Hepatocyte (in vitro differentiated cells): ENCODE data around the gene MYO1D. TPM values are rescaled to one million over a fixed set of nuclear protein-coding genes. Genes with fewer than 3 reads are reported as not detected.

ENCODE experiments used
- DNase-seq: peaks from one replicate; pipeline ENCODE4 v3.0.0-alpha.2; 2016; ENCODE audit warnings: low spot score
- H2AFZ ChIP-seq: fragments of 200-600 bp; sonication (generic); 2 replicates; pipeline ENCODE4 v1.6.0; 2016; ENCODE audit warnings: antibody characterized with exemption, mild to moderate bottlenecking
- H3K27ac ChIP-seq: fragments of 200-600 bp; sonication (generic); 2 replicates; pipeline ENCODE4 v1.5.1; 2016; ENCODE audit warnings: mild to moderate bottlenecking
- H3K27me3 ChIP-seq: fragments of 200-600 bp; sonication (generic); 2 replicates; pipeline ENCODE4 v1.6.1; 2016
- H3K36me3 ChIP-seq: fragments of 200-600 bp; sonication (generic); replicated peaks from 2 replicates; pipeline ENCODE4 v1.5.1; 2016; ENCODE audit warnings: low read depth; ENCODE audit not compliant: insufficient read depth
- H3K4me1 ChIP-seq: fragments of 200-600 bp; sonication (generic); 2 replicates; pipeline ENCODE4 v1.5.1; 2016; ENCODE audit warnings: mild to moderate bottlenecking, moderate library complexity; ENCODE audit not compliant: insufficient read depth
- H3K4me2 ChIP-seq: fragments of 200-600 bp; sonication (generic); 2 replicates; pipeline ENCODE4 v1.6.0; 2016
- H3K4me3 ChIP-seq: fragments of 200-600 bp; sonication (generic); 2 replicates; pipeline ENCODE4 v1.5.1; 2016; ENCODE audit warnings: mild to moderate bottlenecking
- H3K79me2 ChIP-seq: fragments of 200-600 bp; sonication (generic); 2 replicates; pipeline ENCODE4 v1.6.0; 2017; ENCODE audit warnings: mild to moderate bottlenecking
- H3K9me2 ChIP-seq: fragments of 200-600 bp; sonication (generic); replicated peaks from 2 replicates; pipeline ENCODE4 v1.6.0; 2017; ENCODE audit warnings: mild to moderate bottlenecking; ENCODE audit not compliant: insufficient read depth
- H3K9me3 ChIP-seq: fragments of 200-600 bp; sonication (generic); 2 replicates; pipeline ENCODE4 v1.5.1; 2016; ENCODE audit warnings: low read depth, mild to moderate bottlenecking
- H4K20me1 ChIP-seq: fragments of 200-600 bp; sonication (generic); 2 replicates; pipeline ENCODE4 v1.6.0; 2016; ENCODE audit warnings: mild to moderate bottlenecking; ENCODE audit not compliant: insufficient read depth, poor library complexity, severe bottlenecking
- CTCF ChIP-seq: fragments of 200-600 bp; sonication (generic); IDR thresholded peaks from 2 replicates; pipeline ENCODE4 v1.5.1; 2016; ENCODE audit warnings: antibody characterized with exemption, mild to moderate bottlenecking; ENCODE audit not compliant: poor library complexity
- EZH2 ChIP-seq: fragments of 200-600 bp; sonication (generic); IDR thresholded peaks from 2 replicates; pipeline ENCODE4 v1.6.1; 2016; ENCODE audit warnings: antibody characterized with exemption, mild to moderate bottlenecking, borderline replicate concordance
- EZH2phosphoT487 ChIP-seq: fragments of 200-600 bp; sonication (generic); IDR thresholded peaks from one replicate; pipeline ENCODE4 v1.6.1; 2018; ENCODE audit warnings: antibody characterized with exemption, mild to moderate bottlenecking, low read depth, moderate library complexity; ENCODE audit not compliant: unreplicated experiment, severe bottlenecking
- WGBS: methylation state at CpG from one replicate; pipeline ENCODE4 v1.1.6; 2016; ENCODE audit warnings: low lambda C conversion rate; ENCODE audit errors: missing lambda C conversion rate; 5-methylcytosine and 5-hydroxymethylcytosine counted together
- polyA plus RNA-seq: library from polyadenylated mRNA; unstranded; fragments of >200 nt; fragmentation: Nextera tagmentation; extraction: Ambion mirVana; gene quantifications from 2 replicates; pipeline ENCODE4 v1.2.1, GENCODE V29; 2016
- total RNA-seq: library from RNA; depleted of rRNA; stranded (reverse); fragments of >200 nt; gene quantifications from 2 replicates; pipeline ENCODE4 v1.2.3, GENCODE V29; 2014

MYO1D gene
- total and polyA plus RNA-seq, 2 experiments from 2014 or later, result 36.2 to 89.0 TPM

- TF ChIP-seq CTCF (no peak), EZH2 (no peak), EZH2phosphoT487 (no peak)
- WGBS, result 97% methylated on average over 1 of the region's 1 CpG
- no peaks in the 10 kb centered on the region for H3K9me2 ChIP-seq
These were observed 204.2 kb downstream of the MYO1D start for GRCh38 chr17:32672711-32673110.

GRCh38 chr17:32671896-32672295 lies 205.0 kb downstream of the MYO1D start:
- Histone ChIP-seq H3K9me3 (no peaks in the 10 kb centered on the region), H3K9me2 (no peaks in the 10 kb centered on the region), H3K4me1 (no peaks in the 10 kb centered on the region), H3K27ac (no peak overlapping the region), H2AFZ (no peak overlapping the region), H3K36me3 (no peaks in the 10 kb centered on the region), H3K27me3 (no peaks in the 10 kb centered on the region), H3K4me2 (no peak overlapping the region), H4K20me1 (no peaks in the 10 kb centered on the region), H3K79me2 (no peaks in the 10 kb centered on the region), H3K4me3 (no peak overlapping the region)
- no peak for DNase-seq
- TF ChIP-seq EZH2 (no peak), EZH2phosphoT487 (no peak), CTCF (no peak)
- 100% methylated on average over 1 of the region's 1 CpG for WGBS

More at GRCh38 chr17:32672711-32673110, 204.2 kb downstream of the MYO1D start:
- Histone ChIP-seq H3K27ac (no peak overlapping the region), H3K36me3 (no peaks in the 10 kb centered on the region), H3K79me2 (no peaks in the 10 kb centered on the region), H3K4me2 (no peak overlapping the region), H3K4me3 (no peak overlapping the region), H4K20me1 (no peaks in the 10 kb centered on the region), H2AFZ (no peak overlapping the region), H3K4me1 (no peaks in the 10 kb centered on the region), H3K27me3 (no peaks in the 10 kb centered on the region), H3K9me3 (no peaks in the 10 kb centered on the region)
- DNase-seq, result no peak

GRCh38 chr17:32664936-32665583 lies 211.9 kb downstream of the MYO1D start:
- Histone ChIP-seq H3K4me2 (no peak overlapping the region), H3K9me3 (no peaks in the 10 kb centered on the region), H3K4me1 (no peaks in the 10 kb centered on the region), H3K9me2 (no peaks in the 10 kb centered on the region), H3K27ac (no peak overlapping the region), H3K36me3 (no peaks in the 10 kb centered on the region), H2AFZ (no peak overlapping the region), H3K27me3 (no peaks in the 10 kb centered on the region), H3K79me2 (no peaks in the 10 kb centered on the region), H3K4me3 (no peak overlapping the region), H4K20me1 (no peaks in the 10 kb centered on the region)
- DNase-seq, result no peak
- TF ChIP-seq EZH2 (no peak), EZH2phosphoT487 (no peak), CTCF (no peak)
- WGBS, result 85% methylated on average over 9 of the region's 9 CpGs

GRCh38 chr17:32660496-32660985 lies 216.4 kb downstream of the MYO1D start:
- no peak overlapping the region for H2AFZ ChIP-seq
- no peaks in the 10 kb centered on the region for H3K27me3 ChIP-seq
- no peaks in the 10 kb centered on the region for H3K4me1 ChIP-seq
- H3K4me3 ChIP-seq, result no peak overlapping the region
- no peak for DNase-seq
- H4K20me1 ChIP-seq, result no peaks in the 10 kb centered on the region
- no peaks in the 10 kb centered on the region for H3K36me3 ChIP-seq
- no peaks in the 10 kb centered on the region for H3K9me2 ChIP-seq
- no peaks in the 10 kb centered on the region for H3K9me3 ChIP-seq
- H3K27ac ChIP-seq, result no peak overlapping the region
- 69% methylated on average over 5 of the region's 5 CpGs for WGBS
- no peak overlapping the region for H3K4me2 ChIP-seq
- TF ChIP-seq EZH2phosphoT487, result no peak
- no peak for TF ChIP-seq EZH2
- no peak for TF ChIP-seq CTCF
- H3K79me2 ChIP-seq, result no peaks in the 10 kb centered on the region
